ENCODE results near the gene CIAO3. TPM values are rescaled to one million over a fixed set of nuclear protein-coding genes. Genes with fewer than 3 reads are reported as not detected.

Gene CIAO3
- total RNA-seq, 1 donor from 2014 or later = 34.5 TPM

DNA sequence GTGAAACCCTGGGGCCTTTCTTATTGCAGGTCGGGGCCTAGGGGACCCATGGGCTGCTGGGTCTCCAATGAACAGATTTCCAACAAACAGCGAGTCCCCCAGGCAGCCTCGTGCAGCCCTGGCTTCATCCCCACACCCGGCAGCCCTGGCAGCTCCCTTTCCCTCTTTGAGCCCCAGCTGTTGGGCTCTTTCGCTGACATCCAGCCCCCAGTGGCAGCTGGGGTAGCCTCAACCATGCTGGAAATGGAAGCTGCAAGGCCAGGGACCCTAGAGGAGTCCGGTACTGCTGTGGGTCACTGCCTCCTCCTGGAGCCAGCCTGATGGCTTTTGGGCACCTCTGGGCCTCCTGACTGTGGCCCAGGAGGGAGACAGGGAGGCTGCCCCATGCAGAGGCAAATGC is 41.5 kb upstream of the CIAO3 start:
- no peak for DNase-seq (ENCODE audit: low read depth)
- Histone ChIP-seq H3K4me3 (ENCODE audit: low read depth, low read length) (no peak overlapping the region), H3K36me3 (ENCODE audit: control insufficient read depth, insufficient read depth, low read length) (no peaks in the 10 kb centered on the region), H3K27me3 (ENCODE audit: control insufficient read depth, insufficient read depth, low read length) (peaks cover 21% of the 10 kb centered on the region)
- TF ChIP-seq, protein P1, sequence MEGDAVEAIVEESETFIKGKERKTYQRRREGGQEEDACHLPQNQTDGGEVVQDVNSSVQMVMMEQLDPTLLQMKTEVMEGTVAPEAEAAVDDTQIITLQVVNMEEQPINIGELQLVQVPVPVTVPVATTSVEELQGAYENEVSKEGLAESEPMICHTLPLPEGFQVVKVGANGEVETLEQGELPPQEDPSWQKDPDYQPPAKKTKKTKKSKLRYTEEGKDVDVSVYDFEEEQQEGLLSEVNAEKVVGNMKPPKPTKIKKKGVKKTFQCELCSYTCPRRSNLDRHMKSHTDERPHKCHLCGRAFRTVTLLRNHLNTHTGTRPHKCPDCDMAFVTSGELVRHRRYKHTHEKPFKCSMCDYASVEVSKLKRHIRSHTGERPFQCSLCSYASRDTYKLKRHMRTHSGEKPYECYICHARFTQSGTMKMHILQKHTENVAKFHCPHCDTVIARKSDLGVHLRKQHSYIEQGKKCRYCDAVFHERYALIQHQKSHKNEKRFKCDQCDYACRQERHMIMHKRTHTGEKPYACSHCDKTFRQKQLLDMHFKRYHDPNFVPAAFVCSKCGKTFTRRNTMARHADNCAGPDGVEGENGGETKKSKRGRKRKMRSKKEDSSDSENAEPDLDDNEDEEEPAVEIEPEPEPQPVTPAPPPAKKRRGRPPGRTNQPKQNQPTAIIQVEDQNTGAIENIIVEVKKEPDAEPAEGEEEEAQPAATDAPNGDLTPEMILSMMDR (IDR thresholded peaks at IDR 0.05; ENCODE audit: insufficient read depth, low read length, poor library complexity, severe bottlenecking) = no peak

DNA sequence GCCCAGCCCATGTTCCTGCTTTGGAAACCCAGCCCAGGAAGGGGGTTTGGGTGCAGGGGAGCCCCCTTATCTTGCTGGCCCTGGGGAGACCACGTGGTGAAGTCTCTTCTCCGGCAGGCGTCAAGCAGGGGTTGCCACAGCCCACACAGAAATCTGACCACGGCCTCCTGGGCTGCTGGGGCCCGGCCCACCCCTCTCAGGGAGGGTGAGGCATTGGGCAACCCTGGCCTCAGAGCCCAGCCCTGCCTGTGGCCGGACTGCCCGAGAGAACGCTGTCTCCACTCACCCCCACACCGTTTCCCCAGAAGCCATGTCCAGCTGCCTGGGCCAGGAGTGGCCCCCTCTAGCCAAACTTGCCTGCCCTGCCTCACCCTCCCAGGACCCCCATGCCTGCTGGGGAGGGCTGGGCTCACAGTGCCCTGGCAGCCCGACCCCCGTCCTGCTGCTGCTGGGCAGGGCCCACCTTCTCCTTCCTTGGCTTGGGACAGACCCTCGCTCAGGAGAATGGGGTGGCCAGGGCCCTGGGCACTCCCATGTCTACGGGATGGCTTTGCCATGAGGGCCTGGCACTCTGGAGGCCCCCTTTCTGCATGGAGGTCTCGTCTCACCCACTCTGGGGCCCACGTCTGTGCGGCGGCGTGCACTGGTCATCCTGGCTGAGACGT is 40.7 kb upstream of the CIAO3 start:
- H3K27me3 ChIP-seq (ENCODE audit: control insufficient read depth, insufficient read depth, low read length) = peaks cover 21% of the 10 kb centered on the region
- H3K36me3 ChIP-seq (ENCODE audit: control insufficient read depth, insufficient read depth, low read length) = no peaks in the 10 kb centered on the region
- TF ChIP-seq, protein P1 (IDR thresholded peaks at IDR 0.05; ENCODE audit: insufficient read depth, low read length, poor library complexity, severe bottlenecking) = no peak
- no peak overlapping the region for H3K4me3 ChIP-seq (ENCODE audit: low read depth, low read length)
- no peak for DNase-seq (ENCODE audit: low read depth)

DNA sequence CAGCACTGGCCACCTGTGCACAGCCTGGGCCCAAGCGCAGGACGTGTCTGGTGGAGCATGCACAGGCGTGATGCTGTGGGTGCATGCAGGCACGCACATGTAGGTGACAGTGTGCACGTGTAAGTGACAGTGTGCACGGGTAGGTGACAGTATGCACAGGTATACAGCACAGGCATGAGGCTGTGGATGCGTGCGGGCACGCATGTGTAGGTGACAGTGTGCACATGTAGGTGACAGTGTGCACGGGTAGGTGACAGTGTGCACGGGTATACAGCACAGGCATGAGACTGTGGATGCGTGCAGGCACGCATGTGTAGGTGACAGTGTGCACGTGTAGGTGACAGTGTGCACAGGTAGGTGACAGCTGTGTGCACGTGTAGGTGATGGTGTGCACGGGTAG is 39.5 kb upstream of the CIAO3 start:
- TF ChIP-seq, protein P1 (IDR thresholded peaks at IDR 0.05; ENCODE audit: insufficient read depth, low read length, poor library complexity, severe bottlenecking) = no peak
- Histone ChIP-seq H3K4me3 (ENCODE audit: low read depth, low read length) (no peak overlapping the region), H3K36me3 (ENCODE audit: control insufficient read depth, insufficient read depth, low read length) (no peaks in the 10 kb centered on the region), H3K27me3 (ENCODE audit: control insufficient read depth, insufficient read depth, low read length) (peaks cover 21% of the 10 kb centered on the region)
- no peak for DNase-seq (ENCODE audit: low read depth)

DNA sequence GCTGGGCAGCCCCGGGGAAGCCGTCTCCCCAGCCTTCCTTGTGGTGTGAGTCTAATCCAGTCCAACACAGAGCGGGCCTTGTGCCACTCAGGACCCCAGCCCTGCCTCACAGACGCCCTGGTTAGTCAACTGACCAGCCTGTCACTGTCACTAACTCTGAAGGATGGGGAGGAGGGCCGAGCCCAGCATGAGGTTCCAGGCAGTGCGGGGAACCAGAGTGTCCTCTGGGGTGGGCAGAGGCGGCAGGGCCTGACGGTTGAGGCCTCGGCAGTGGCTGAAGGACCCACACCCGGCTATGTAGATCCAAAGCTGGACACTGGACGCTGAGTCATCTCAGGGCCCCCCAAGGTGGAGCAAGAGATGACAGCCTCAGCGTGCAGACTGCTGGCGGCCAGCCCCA is 38.8 kb upstream of the CIAO3 start:
- no peaks in the 10 kb centered on the region for H3K36me3 ChIP-seq (ENCODE audit: control insufficient read depth, insufficient read depth, low read length)
- no peak for DNase-seq (ENCODE audit: low read depth)
- TF ChIP-seq, protein P1 (IDR thresholded peaks at IDR 0.05; ENCODE audit: insufficient read depth, low read length, poor library complexity, severe bottlenecking) = no peak
- H3K4me3 ChIP-seq (ENCODE audit: low read depth, low read length) = no peak overlapping the region
- H3K27me3 ChIP-seq (ENCODE audit: control insufficient read depth, insufficient read depth, low read length) = peaks cover 21% of the 10 kb centered on the region

DNA sequence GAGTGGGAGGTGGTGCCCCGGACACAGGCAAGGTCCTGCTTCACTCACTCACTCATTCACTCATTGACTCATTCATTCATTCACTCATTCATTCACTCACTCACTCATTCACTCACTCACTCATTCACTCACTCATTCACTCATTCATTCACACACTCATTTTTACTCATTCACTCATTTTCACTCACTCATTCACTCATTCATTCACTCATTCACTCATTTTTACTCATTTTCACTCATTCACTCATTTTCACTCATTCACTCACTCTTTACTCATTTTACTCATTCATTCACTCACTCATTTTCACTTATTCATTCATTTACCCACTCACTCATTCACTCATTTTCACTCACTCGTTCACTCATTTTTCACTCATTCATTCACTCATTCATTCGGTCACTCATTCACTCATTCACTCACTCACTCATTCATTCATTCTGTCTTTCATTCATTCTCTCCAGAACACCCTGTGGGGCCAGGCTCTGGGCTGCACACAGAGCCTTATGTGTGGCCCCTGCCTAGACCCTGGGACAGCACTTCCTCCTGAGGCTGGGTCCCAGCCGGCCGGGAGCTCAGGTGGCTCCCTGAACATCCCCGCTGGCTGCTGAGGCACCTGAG is 38.2 kb upstream of the CIAO3 start:
- H3K4me3 ChIP-seq (ENCODE audit: low read depth, low read length) = no peak overlapping the region
- TF ChIP-seq, protein P1 (IDR thresholded peaks at IDR 0.05; ENCODE audit: insufficient read depth, low read length, poor library complexity, severe bottlenecking) = no peak
- peaks cover 21% of the 10 kb centered on the region for H3K27me3 ChIP-seq (ENCODE audit: control insufficient read depth, insufficient read depth, low read length)
- DNase-seq (ENCODE audit: low read depth) = no peak
- no peaks in the 10 kb centered on the region for H3K36me3 ChIP-seq (ENCODE audit: control insufficient read depth, insufficient read depth, low read length)

DNA sequence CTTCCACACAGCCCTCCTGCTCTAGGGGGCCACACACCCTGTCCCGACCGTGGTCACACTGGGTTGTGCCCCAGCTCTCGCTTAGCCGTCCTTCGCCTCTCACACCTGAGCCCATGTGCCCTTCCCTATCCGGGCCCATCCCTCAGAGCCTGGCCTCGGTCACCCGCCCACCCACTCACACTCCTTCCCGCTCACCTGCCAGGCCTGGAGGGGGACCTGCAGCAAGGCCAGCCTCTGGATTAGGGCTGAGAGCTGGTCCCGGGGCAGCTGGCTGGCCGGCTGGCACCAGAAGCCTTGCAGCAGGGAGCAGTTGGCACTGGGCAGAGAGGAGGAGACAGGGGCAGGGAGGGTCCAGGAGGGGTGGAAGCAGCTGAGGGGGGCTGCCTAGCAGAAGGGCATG is 37.6 kb upstream of the CIAO3 start:
- TF ChIP-seq, protein P1 (IDR thresholded peaks at IDR 0.05; ENCODE audit: insufficient read depth, low read length, poor library complexity, severe bottlenecking) = no peak
- H3K27me3 ChIP-seq (ENCODE audit: control insufficient read depth, insufficient read depth, low read length) = peaks cover 21% of the 10 kb centered on the region
- DNase-seq (ENCODE audit: low read depth) = no peak
- H3K36me3 ChIP-seq (ENCODE audit: control insufficient read depth, insufficient read depth, low read length) = no peaks in the 10 kb centered on the region
- H3K4me3 ChIP-seq (ENCODE audit: low read depth, low read length) = no peak overlapping the region
